HT1080 (cell line): Measurements from ENCODE around the gene CSMD2. TPM values are rescaled to one million over a fixed set of nuclear protein-coding genes. Genes with fewer than 3 reads are reported as not detected.

Experiments used
- DNase-seq: peaks from one replicate; pipeline ENCODE4 v3.0.0-alpha.2; 2015; ENCODE audit warnings: low read depth
- small RNA-seq: library from RNA; depleted of rRNA; stranded (forward); fragments of <200 nt; gene quantifications from one replicate; pipeline ENCODE3, GENCODE V24; 2014
- total RNA-seq: library from RNA; depleted of rRNA; stranded (reverse); fragments of >200 nt; shearing (Covaris generic); gene quantifications from 2 replicates; pipeline ENCODE4 v1.2.3, GENCODE V29; 2014; rRNA removed

The CSMD2 gene
- total RNA-seq, 1 experiment from 2014 or later: 2.3 TPM

- no peak for DNase-seq
Measured at GRCh38 chr1:33466159-33466558, 698.9 kb downstream of the CSMD2 start.

- no peak for DNase-seq
Measured at GRCh38 chr1:33465316-33465715, 699.7 kb downstream of the CSMD2 start.

GRCh38 chr1:33464552-33464951 lies 700.5 kb downstream of the CSMD2 start:
- DNase-seq: no peak

Small RNA genes within 50 kb of the gene (small RNA-seq; reads per million reads assigned to genes)
- 0.14 reads per million for gene RNA5SP42

Other genes starting within 250 kb of the CSMD2 start
- gene C1orf94, start 11.7 kb upstream of the CSMD2 start, total RNA-seq: 0.37 TPM in 2 replicates